SJCRH30 (cell line): ENCODE results near the gene RPTN. TPM values are rescaled to one million over a fixed set of nuclear protein-coding genes. Genes with fewer than 3 reads are reported as not detected.

Experiments used
- DNase-seq, 2 experiments: peaks; one replicate each; pipeline ENCODE4 v3.0.0-alpha.2; 2015 to 2020
- H3K27ac ChIP-seq: fragments of 250-450 bp; sonication (Bioruptor Pico); 2 replicates; pipeline ENCODE4 v1.5.1; 2020; ENCODE audit warnings: mild to moderate bottlenecking, moderate library complexity
- H3K27me3 ChIP-seq: fragments of 250-450 bp; sonication (Bioruptor Pico); 2 replicates; pipeline ENCODE4 v1.5.1; 2020; ENCODE audit warnings: mild to moderate bottlenecking, moderate library complexity
- H3K36me3 ChIP-seq: fragments of 250-450 bp; sonication (Bioruptor Pico); 2 replicates; pipeline ENCODE4 v1.5.1; 2020; ENCODE audit warnings: mild to moderate bottlenecking, moderate library complexity
- H3K4me1 ChIP-seq: fragments of 250-450 bp; sonication (Bioruptor Pico); 2 replicates; pipeline ENCODE4 v1.5.1; 2020; ENCODE audit warnings: mild to moderate bottlenecking, moderate library complexity
- H3K4me3 ChIP-seq: fragments of 250-450 bp; sonication (Bioruptor Pico); 2 replicates; pipeline ENCODE4 v1.5.1; 2020; ENCODE audit warnings: mild to moderate bottlenecking, moderate library complexity
- H3K9me3 ChIP-seq: fragments of 250-450 bp; sonication (Bioruptor Pico); replicated peaks from 2 replicates; pipeline ENCODE4 v1.5.1; 2020; ENCODE audit warnings: mild to moderate bottlenecking, moderate library complexity
- total RNA-seq: library from RNA; depleted of rRNA; stranded (reverse); fragments of >200 nt; shearing (Covaris generic); gene quantifications from 2 replicates; pipeline ENCODE4 v1.2.3, GENCODE V29; 2014; rRNA removed

RPTN gene, protein sequence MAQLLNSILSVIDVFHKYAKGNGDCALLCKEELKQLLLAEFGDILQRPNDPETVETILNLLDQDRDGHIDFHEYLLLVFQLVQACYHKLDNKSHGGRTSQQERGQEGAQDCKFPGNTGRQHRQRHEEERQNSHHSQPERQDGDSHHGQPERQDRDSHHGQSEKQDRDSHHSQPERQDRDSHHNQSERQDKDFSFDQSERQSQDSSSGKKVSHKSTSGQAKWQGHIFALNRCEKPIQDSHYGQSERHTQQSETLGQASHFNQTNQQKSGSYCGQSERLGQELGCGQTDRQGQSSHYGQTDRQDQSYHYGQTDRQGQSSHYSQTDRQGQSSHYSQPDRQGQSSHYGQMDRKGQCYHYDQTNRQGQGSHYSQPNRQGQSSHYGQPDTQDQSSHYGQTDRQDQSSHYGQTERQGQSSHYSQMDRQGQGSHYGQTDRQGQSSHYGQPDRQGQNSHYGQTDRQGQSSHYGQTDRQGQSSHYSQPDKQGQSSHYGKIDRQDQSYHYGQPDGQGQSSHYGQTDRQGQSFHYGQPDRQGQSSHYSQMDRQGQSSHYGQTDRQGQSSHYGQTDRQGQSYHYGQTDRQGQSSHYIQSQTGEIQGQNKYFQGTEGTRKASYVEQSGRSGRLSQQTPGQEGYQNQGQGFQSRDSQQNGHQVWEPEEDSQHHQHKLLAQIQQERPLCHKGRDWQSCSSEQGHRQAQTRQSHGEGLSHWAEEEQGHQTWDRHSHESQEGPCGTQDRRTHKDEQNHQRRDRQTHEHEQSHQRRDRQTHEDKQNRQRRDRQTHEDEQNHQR
- not detected in 2 replicates for total RNA-seq

DNA sequence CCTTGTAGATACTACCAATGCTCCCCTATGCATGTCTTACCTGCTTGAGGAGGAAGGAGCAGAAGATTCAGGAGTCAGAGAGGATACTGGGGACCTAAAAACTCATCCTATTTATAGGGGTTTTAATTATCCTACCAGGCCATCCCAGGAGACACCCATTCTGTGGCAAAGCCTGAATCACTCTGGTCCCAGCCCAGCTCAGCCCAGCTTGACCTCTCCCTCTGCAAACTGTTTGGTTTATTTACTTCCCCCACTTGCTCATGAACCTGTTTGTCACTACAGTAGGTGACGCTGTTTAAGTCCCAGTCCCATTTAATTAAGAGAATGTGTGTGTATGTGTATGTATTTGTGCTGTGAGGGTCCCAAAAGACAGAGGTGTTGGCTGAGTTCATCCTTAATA, at the start of gene RPTN:
TSS of gene RPTN (minus strand) at position 85 of the 400 bp plus-strand sequence. CDS start 1,339 bp downstream, outside the sequence.
- H3K27me3 ChIP-seq: no peaks in the 10 kb centered on the region
- H3K27ac ChIP-seq: no peak within 1 kb of the TSS
- H3K9me3 ChIP-seq: no peaks in the 10 kb centered on the region
- DNase-seq: no peak
- no peak within 1 kb of the TSS for H3K4me3 ChIP-seq
- H3K36me3 ChIP-seq: no peaks in the 10 kb centered on the region
- no peaks in the 10 kb centered on the region for H3K4me1 ChIP-seq

DNA sequence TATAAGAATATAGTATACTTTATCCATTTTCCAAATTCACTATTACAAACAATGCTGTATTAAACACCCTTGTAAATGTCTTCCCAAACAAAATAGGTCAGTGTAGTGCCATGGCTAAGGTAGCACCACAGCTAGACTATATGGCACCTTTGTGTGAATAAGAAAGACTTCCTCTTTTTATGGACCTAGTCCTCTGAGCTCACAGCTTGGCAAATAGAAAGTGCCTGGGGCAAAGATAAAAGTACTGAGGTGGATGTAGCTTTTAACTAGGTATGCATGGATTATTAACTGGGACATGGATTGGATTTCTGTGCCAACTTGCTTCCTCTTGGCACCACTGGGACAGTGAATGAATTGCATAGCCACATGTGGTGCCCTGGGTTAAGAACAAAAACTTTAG, 40.0 kb upstream of the RPTN start:
- Histone ChIP-seq H3K9me3 (no peaks in the 10 kb centered on the region), H3K4me1 (no peaks in the 10 kb centered on the region), H3K27me3 (no peaks in the 10 kb centered on the region), H3K4me3 (no peak overlapping the region), H3K27ac (no peak overlapping the region), H3K36me3 (no peaks in the 10 kb centered on the region)
- no peak for DNase-seq

DNA sequence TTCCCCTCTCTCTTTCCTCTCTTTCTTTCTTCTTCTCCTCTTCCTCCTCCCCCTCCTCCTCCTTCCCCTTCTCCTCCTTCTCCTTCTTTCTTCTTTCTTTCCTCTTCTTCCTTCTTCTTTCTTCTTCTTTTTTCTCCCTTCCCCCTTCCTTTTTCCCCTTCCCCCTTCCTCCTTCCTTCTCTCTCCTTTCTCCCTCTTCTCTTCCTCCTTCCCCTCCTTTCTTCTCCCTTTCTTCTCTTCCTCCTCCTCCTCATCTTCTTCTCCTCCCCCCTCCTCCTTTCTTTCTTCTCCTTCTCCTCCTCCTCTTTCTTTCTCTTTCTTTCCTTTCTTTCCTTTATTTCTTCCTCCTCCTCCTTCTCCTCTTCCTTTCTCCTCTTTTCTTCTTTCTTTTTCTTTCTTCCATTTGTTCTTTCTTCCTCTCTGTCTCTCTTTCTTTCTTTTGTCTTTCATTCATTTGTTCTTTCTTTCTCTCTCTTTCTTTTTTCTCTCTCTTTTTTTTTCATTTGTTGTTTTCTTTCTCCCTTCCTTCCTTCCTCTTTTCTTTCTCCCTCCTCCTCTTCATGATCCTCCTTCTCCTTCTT, 38.4 kb upstream of the RPTN start:
- Histone ChIP-seq H3K4me1 (no peaks in the 10 kb centered on the region), H3K27ac (no peak overlapping the region), H3K36me3 (no peaks in the 10 kb centered on the region), H3K9me3 (no peaks in the 10 kb centered on the region), H3K4me3 (no peak overlapping the region), H3K27me3 (no peaks in the 10 kb centered on the region)
- DNase-seq: no peak

DNA sequence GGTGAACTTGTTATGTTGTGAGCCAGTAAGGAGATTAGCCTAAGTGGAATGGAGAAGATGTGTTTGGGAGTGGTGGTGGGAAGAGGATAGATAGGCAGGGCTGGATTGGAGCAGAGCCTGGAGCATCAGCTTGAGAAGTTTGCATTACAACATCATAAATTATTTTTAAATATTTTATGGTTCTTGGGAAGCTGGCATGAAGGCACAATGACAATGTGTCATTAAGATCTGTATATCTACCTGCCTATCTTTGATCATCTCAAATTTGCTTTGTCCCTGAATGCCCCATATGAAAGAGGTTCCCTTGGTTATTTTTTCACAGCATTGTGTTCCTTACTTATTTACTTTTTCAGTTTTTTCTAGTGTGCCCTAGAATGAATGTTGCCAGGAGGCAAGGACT, 32.7 kb upstream of the RPTN start:
- no peak overlapping the region for H3K4me3 ChIP-seq
- no peak for DNase-seq

DNA sequence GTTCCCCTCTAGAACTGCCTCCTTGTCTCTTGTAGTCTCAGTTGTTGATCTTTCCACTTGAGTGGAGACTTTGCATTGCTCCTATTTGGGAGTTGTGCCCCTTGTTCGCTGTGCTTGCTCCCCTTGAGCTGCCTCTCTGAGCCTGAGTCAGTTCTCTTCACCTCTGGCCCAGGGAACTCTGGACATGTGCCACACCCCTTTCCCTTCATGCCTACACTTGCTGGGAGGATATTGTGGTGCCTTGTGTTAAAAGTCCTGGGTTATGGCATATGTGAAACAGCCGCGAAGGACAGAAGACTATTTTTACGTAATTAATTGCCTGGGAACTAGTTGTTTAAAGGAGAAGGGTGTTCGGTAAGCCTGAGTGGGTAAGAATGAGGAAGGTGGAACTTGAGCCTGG, 32.2 kb upstream of the RPTN start:
- no peak overlapping the region for H3K4me3 ChIP-seq
- H3K27me3 ChIP-seq: no peaks in the 10 kb centered on the region
- H3K36me3 ChIP-seq: no peaks in the 10 kb centered on the region
- no peaks in the 10 kb centered on the region for H3K9me3 ChIP-seq
- H3K4me1 ChIP-seq: no peaks in the 10 kb centered on the region
- no peak for DNase-seq
- H3K27ac ChIP-seq: no peak overlapping the region

More for the DNA sequence above, 32.7 kb upstream of the RPTN start:
- Histone ChIP-seq H3K27ac (no peak overlapping the region), H3K27me3 (no peaks in the 10 kb centered on the region), H3K9me3 (no peaks in the 10 kb centered on the region), H3K36me3 (no peaks in the 10 kb centered on the region), H3K4me1 (no peaks in the 10 kb centered on the region)

DNA sequence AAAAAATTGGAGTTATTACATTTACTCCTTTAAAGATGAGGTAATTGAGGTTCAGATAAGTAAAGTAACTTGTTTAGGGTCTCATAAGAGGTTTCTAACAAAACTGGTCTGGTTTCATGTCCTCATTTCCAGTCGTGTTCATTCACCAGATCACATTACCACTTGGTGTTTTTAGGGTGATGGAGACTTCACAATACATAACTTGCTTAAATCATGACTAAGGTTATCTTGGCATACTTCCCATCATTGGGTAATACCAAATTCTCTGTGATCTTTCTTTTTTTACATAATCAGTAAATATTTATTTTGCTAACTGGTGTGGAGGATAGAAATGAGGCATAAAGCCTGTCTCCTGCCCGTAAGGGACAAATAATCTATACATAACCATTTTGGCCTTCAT, 31.6 kb upstream of the RPTN start:
- H3K27ac ChIP-seq: no peak overlapping the region
- H3K4me3 ChIP-seq: no peak overlapping the region
- DNase-seq: no peak
- no peaks in the 10 kb centered on the region for H3K4me1 ChIP-seq
- no peaks in the 10 kb centered on the region for H3K9me3 ChIP-seq
- H3K36me3 ChIP-seq: no peaks in the 10 kb centered on the region
- H3K27me3 ChIP-seq: no peaks in the 10 kb centered on the region

DNA sequence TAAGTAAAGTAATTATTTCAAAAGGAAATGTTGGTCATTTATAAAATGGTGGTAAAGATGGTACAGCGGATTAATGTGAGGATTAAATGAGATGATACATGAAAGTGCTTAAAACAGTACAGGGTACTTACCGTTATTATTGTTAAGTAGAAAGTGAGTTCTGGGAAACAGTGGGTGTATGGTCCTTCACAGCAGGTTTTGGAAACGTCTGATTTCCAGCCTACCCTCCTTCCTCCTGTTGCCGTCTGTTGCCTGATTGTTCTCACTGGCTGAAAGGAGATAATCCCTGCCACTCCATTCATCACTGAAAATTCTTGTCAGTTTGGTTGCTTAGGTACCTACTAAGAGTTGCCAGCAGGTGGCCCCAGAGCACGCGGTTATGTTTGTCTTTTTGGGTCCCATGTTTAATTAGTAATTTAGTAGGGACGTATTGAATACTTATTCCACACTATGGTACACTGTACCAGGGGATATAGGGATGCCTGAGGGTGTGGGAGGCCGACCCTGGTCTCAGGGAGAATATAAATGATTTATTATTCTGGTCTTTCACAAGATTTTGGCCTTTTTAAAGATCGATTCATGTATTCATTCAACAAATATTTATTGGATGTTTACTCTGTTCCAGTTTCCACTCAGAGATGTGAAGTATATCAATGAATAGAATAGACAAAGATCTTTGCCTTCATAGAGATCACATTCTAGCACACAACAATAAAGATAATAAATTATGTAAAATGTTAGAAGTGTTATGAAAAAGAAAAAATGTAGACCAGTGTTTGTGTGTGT, 30.8 kb upstream of the RPTN start:
- Histone ChIP-seq H3K4me3 (no peak overlapping the region), H3K9me3 (no peaks in the 10 kb centered on the region), H3K27me3 (no peaks in the 10 kb centered on the region), H3K27ac (no peak overlapping the region), H3K36me3 (no peaks in the 10 kb centered on the region), H3K4me1 (no peaks in the 10 kb centered on the region)
- DNase-seq: peak; percentile 30 to 63

DNA sequence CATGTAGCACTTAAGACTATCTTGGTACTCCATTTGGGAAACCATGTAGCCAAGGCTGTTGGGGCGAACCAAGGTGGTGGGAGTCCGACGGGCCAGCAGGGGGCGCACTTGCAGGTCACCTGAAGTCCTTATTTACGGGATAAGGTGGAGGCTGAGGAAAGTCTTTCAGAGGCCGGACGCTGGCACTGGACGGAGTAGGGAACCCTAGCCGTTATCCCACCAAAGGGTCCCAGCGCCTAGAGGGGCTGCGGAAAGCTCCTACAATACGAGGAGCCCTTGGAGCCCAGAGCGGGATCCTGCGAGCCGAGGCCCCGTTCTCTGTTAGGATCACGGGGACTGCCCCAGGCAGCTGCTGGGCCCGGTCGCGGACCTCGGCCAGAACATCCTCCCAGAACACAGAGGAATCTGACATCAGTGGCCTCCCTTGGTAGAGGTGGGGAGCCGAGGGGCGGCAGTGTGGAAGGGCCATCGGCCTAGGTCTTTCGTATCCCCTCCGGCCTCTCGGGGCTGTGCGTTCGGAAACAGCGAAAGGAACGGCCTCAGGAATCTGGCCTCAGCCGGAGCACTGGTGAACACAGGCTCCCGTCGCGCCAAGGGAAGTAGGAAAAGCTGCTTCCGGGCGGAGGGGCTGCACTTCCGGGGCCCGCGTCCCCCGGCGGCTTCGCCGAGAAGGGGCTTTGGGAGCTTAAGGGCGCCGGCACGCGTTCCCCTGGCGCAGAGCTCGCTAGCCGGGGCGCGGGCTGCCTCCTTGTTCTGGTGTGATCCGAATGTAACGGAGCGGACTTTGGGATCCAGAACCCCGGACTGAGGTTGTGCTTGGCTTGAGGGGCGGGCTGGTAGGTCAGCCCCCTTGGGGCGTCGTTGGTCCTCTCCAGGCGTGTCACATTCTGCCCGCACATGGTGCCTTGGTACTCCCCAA, 29.9 kb upstream of the RPTN start:
- H3K4me1 ChIP-seq: no peaks in the 10 kb centered on the region
- no peaks in the 10 kb centered on the region for H3K27me3 ChIP-seq
- no peaks in the 10 kb centered on the region for H3K9me3 ChIP-seq
- H3K27ac ChIP-seq: no peak overlapping the region
- no peak overlapping the region for H3K4me3 ChIP-seq
- DNase-seq: peak; percentile 20 to 51
- no peaks in the 10 kb centered on the region for H3K36me3 ChIP-seq

DNA sequence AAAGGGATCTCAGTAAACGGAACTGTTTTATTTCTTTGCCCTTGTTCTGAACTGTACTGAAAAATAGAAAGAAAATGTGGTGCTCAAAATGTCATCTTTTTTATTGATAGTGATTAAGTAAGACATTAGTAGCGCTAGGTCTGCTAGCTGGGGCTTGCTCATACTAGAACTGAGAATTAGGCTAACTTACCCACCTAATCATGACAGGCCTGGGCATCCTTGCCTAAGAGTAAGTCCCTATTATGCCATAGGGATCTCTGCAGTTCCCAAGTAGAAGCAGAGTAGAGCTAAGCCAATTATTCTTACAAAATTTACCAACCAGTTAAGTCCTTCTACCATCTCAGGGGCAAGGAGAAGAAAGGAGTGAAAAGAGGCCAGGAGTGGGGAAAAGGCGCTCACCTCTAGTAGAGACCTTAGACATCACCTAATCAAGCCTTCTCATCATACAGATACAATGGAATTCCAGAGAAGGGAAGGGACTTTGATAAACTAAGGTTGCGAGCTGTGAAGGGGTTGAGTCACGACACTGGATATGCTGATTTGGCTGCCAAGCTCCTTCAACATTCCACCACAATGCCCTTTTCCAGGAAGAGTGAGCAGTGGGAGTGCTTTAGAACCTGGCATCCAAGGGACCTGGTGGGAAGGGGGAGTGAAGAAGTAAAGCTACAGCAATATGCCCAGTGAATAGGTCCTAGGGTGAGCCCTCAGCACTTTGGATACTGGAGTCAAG, 27.7 kb upstream of the RPTN start:
- Histone ChIP-seq H3K9me3 (no peaks in the 10 kb centered on the region), H3K27ac (no peak overlapping the region), H3K4me3 (no peak overlapping the region), H3K36me3 (no peaks in the 10 kb centered on the region), H3K4me1 (no peaks in the 10 kb centered on the region), H3K27me3 (no peaks in the 10 kb centered on the region)
- no peak for DNase-seq

DNA sequence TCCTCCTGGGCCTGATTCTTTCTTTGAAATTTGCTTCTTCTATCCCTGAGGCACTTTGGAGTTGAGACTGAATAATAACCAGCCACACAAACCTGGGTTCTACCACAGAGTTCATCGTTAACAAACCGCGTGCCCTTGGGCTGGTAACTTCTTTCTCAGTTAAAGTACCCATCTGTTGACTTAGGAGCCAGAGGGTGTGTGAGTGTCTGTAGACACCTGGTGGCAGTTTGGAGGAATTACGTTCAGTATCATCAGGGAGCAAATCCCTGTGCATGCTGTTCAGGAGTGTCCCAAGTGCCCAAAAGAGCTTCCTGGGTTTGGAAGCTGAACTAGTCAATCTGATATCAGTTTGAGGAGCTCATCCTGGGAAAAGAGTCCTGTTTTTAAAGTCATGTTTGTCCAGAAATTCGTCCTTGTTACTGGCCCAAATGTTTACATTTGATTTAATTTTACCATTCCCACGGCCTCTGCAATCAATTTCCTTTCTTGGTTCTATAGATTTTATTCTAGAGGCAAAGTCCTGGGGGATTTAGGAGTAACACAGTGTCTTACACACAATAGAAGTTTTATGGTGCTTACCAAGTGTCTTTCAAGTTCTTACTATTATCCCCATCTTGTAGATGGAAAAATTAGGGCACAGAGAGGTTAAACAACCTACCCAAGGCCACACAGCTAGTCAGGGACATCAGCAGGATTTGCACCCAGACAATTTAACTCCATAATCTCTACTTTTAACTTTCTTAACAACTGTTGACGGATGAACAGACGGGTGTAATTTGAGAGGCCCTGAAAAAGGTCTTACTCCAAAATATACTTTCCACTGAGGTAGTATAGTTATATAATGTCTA, 26.7 kb upstream of the RPTN start:
- no peak overlapping the region for H3K27ac ChIP-seq
- DNase-seq: peak; percentile 29 to 68
- no peak overlapping the region for H3K4me3 ChIP-seq
- H3K27me3 ChIP-seq: no peaks in the 10 kb centered on the region
- no peaks in the 10 kb centered on the region for H3K36me3 ChIP-seq
- no peaks in the 10 kb centered on the region for H3K4me1 ChIP-seq
- no peaks in the 10 kb centered on the region for H3K9me3 ChIP-seq

DNA sequence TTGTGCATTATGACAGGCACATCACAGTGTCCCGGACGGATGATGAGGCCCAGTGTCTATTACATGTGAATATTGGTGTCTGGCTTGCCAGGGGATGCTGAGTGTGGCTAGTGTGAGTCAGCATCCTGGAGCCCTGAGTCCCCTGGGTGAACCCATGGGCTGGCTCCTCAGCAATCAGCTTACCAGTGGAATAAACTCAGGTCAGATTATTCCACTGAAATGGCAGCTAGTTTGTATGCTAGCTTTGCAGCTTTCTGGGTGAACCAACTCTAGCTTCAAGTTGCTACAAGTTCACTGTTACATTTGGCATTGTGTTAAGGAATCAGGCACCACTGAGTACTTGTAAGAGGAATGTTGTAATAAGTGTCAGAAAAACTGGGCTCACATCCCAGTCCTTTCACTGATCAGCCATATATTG, 23.9 kb upstream of the RPTN start:
- no peaks in the 10 kb centered on the region for H3K36me3 ChIP-seq
- H3K27me3 ChIP-seq: no peaks in the 10 kb centered on the region
- H3K4me1 ChIP-seq: no peaks in the 10 kb centered on the region
- no peak overlapping the region for H3K4me3 ChIP-seq
- H3K27ac ChIP-seq: no peak overlapping the region
- no peaks in the 10 kb centered on the region for H3K9me3 ChIP-seq
- no peak for DNase-seq

DNA sequence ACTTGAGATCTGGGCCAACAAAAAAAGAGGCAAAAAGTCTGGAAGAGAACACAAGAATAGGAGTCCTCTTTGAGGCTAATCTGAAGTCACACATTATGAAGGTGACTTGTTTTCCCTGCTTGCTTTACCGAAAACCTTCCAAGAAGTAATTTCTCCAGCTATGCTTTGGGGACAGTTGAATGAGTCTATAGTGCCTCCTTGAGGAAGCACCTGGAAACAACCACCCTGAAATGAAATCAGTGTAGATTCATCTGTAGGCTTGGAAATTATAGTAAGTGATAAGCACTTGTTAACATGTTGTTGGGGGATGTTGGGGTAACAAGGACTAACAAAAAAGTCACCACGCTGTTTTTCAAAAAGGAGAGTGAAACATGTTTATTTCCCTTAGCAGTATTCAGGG, 23.4 kb upstream of the RPTN start:
- no peaks in the 10 kb centered on the region for H3K36me3 ChIP-seq
- H3K27me3 ChIP-seq: no peaks in the 10 kb centered on the region
- no peaks in the 10 kb centered on the region for H3K4me1 ChIP-seq
- no peaks in the 10 kb centered on the region for H3K9me3 ChIP-seq
- DNase-seq: peak in 1 of 2 experiments; percentile 36
- H3K4me3 ChIP-seq: no peak overlapping the region
- no peak overlapping the region for H3K27ac ChIP-seq
